Small intestine (tissue), 7 donors: ENCODE data around the gene PIN1. TPM values are rescaled to one million over a fixed set of nuclear protein-coding genes. Genes with fewer than 3 reads are reported as not detected.

Source experiments
- DNase-seq, 2 donors: peaks; one replicate each; pipeline versions ENCODE4 v3.0.0 to v3.0.0-alpha.2; 2013
- FAIRE-seq: peaks from 2 replicates; lab custom pipeline; 2012; peaks lifted over from hg19 to GRCh38; lab: Jason Lieb, UNC
- H3K27ac ChIP-seq, 3 donors: one replicate each; pipeline ENCODE4 v1.5.1; 2013; ENCODE audit warnings: low read length in 2 of 3, mild to moderate bottlenecking in 2 of 3, control low read depth in 1 of 3, inconsistent platforms in 1 of 3, low read depth in 1 of 3, moderate library complexity in 1 of 3
- H3K27me3 ChIP-seq, 3 donors: one replicate each; pipeline ENCODE4 v1.6.1; 2013; ENCODE audit warnings: low read length in 3 of 3, inconsistent platforms in 1 of 3; ENCODE audit not compliant: control insufficient read depth in 3 of 3, insufficient read depth in 3 of 3
- H3K36me3 ChIP-seq, 3 donors: one replicate each; pipeline ENCODE4 v1.6.1; 2013; ENCODE audit warnings: low read length in 3 of 3, inconsistent platforms in 1 of 3, low read depth in 1 of 3, mild to moderate bottlenecking in 1 of 3, moderate library complexity in 1 of 3; ENCODE audit not compliant: control insufficient read depth in 3 of 3, insufficient read depth in 2 of 3
- H3K4me1 ChIP-seq, 3 donors: one replicate each; pipeline ENCODE4 v1.6.1; 2013; ENCODE audit warnings: low read length in 2 of 3, inconsistent platforms in 1 of 3, low read depth in 1 of 3, mild to moderate bottlenecking in 1 of 3, moderate library complexity in 1 of 3; ENCODE audit not compliant: control insufficient read depth in 3 of 3, insufficient read depth in 2 of 3
- H3K4me3 ChIP-seq, 3 donors: one replicate each; pipeline ENCODE4 v1.5.1; 2013; ENCODE audit warnings: low read length in 3 of 3, control low read depth in 1 of 3, inconsistent platforms in 1 of 3, low read depth in 1 of 3, mild to moderate bottlenecking in 1 of 3, moderate library complexity in 1 of 3
- H3K9me3 ChIP-seq, 2 donors: one replicate each; pipeline ENCODE4 v1.6.1; 2013; ENCODE audit warnings: low read depth in 1 of 2, low read length in 1 of 2; ENCODE audit not compliant: control insufficient read depth in 2 of 2, insufficient read depth in 1 of 2
- WGBS, 3 donors: extraction: QIAGEN DNeasy Blood & Tissue Kit; methylation state at CpG; one replicate each; pipeline ENCODE4 v1.1.7; 2013; 5-methylcytosine and 5-hydroxymethylcytosine counted together
- polyA plus RNA-seq, 4 donors: library from polyadenylated mRNA; stranded (reverse) in 3 of 4; unstranded in 1 of 4; fragments of 200-250 nt in 3 of 4; fragments of 120-200 nt in 1 of 4; gene quantifications; one replicate each; pipeline versions ENCODE4 v1.2.1 to v1.2.3, GENCODE V29; 2013
- donor health status: healthy with polysubstance abuse.
- donor health status: control.
- donor health status: control.
- donor health status: Bipolar disorder and iron deficiency.
- donor health status: healthy.

Gene PIN1
- polyA plus RNA-seq, 4 donors = 42.5 to 109 (median 82.5) TPM

DNA sequence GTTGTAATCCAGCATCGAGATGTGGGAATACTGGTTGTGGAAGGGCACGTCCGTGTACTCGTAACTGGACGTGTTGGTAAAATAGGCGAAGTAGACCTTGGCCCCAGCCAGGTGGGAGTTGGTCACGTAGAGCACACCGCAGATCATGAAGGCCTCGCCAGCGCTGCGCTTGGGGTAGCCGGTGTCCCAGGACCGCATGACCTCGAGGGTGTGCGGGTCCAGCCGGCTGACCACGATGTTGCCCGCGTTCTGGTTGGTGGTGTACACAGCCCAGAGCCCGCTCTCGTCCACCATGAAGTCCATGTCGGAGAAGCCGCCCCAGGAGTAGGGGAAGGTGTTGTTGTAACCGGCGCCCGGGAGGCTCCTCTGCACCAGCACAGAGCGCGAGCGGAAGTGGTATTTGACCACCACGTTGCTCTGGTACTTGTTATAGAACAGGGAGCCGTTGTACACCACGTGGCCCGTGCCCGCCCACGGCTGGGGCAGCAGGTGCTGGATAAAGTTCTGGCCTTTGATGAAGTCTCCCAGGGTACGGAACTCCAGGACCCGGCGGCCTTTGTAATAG is 19.2 kb downstream of the PIN1 start:
- peaks cover 0 to 3% of the 10 kb centered on the region in 2 donors for H3K9me3 ChIP-seq
- FAIRE-seq = no peak
- no peaks in the 10 kb centered on the region for H3K4me1 ChIP-seq

DNA sequence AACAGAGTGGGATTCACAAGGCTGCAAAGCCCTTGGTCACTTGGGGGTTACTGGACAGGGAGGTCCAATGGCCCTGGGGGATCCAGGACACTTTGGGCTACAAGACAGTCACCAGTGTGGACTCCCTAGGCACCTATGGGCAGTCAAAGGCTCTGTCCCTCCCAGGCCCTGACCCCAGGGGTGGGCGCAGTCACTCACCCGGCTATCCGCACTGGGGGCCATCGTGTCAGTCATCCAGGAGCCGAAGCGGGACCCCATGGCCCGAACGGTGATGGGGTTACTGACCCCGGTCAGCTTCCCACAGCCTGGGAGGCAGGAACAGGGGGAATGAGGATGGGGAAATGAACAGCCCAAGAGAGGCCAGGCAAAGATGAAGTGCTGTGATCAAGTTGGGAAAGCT is 21.5 kb downstream of the PIN1 start:
- FAIRE-seq = no peak
- 94 to 96% (median 96%) methylated on average over 9 of the region's 9 CpGs for WGBS, 3 donors
- no peak for DNase-seq
- H3K36me3 ChIP-seq = peaks cover 0 to 3% (median 0%) of the 10 kb centered on the region in 3 donors
- no peak overlapping the region for H3K4me3 ChIP-seq
- H3K4me1 ChIP-seq = no peaks in the 10 kb centered on the region
- no peak overlapping the region for H3K27ac ChIP-seq
- peaks cover 0 to 3% of the 10 kb centered on the region in 2 donors for H3K9me3 ChIP-seq
- H3K27me3 ChIP-seq = no peaks in the 10 kb centered on the region

More for the DNA sequence above, 19.2 kb downstream of the PIN1 start:
- Histone ChIP-seq H3K36me3 (peaks cover 0 to 17% (median 4%) of the 10 kb centered on the region in 3 donors), H3K4me3 (no peak overlapping the region), H3K27ac (no peak overlapping the region), H3K27me3 (no peaks in the 10 kb centered on the region)
- WGBS, 3 donors = 95 to 97% (median 97%) methylated on average over 38 of the region's 38 CpGs
- no peak for DNase-seq

DNA sequence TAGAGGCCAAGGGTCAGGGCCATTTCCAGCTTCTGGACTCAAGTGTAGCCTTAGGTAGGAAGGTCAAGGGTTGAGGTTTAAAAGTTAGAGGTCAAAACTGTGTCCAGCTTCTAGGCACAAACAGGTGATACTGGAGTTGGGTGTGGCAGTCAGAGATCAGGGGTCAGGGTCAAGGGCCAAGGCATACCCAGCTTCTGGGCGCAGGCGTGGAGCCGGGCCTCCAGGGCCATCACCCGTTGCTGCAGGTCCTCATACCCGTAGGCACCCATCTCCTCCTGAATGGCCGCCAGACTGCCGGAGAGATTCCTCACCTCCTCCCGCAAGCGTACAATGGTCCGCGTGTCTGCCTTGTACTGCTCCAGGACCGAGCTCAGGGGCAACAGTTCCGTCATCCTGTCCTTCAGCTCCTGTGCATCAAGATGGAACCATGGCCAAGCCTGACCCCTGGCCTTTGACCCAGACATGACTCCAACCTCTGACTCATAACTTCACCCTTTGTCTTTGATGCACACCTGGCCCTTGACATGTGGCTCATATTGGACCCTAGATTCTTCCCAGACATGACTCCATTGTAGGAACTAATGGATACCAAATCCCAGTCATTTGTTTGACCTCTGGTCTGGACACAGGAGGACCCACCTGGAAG is 22.1 kb downstream of the PIN1 start:
- Histone ChIP-seq H3K27ac (peak overlapping the region in 2 of 3 donors; percentile 35 to 75), H3K27me3 (no peaks in the 10 kb centered on the region), H3K4me3 (no peak overlapping the region), H3K4me1 (no peaks in the 10 kb centered on the region), H3K9me3 (peaks cover 0 to 3% of the 10 kb centered on the region in 2 donors), H3K36me3 (no peaks in the 10 kb centered on the region)
- FAIRE-seq = no peak
- no peak for DNase-seq
- 90 to 94% (median 92%) methylated on average over 9 to 13 of the region's 13 CpGs for WGBS, 3 donors

DNA sequence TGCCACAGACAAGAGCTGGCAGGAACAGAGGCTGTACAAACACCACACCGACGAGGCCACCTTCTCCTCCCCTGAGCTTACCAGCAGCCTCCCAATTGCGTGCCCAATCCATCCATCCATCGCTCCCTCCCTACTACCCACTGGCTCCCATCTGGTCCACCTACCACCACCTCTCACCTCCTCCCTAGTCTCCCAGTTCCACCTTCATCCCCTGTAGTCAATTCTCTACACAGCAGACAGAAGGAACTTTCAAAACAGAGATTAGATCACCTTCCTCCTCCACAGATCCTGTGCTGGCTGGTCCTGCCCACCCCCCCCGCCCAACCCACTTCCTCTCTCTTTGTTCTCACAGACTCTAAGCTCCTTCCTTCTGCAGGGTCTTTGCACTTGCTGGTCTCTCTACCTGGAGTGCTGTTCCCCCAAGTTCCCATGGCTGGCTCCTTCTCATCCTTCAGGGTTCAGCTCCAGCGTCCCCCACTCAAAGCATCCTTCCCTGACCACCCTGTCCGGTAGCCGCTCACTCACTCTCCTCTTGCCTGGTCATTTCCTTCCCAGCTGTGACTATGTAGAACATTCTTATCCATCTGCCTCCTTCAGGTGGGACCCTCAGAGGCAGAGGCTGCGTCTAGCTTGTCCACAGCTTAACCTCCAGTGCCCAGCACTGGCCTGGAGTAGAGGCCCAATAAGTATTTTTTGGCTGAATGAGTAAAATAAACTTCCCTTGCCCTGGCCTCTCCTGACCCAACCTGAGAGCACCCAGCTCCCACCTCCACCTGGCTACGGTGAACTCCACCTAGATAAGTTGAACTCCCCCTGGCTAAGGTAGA is 23.0 kb downstream of the PIN1 start:
- Histone ChIP-seq H3K27me3 (no peaks in the 10 kb centered on the region), H3K27ac (peak overlapping the region in 2 of 3 donors; percentile 35 to 75), H3K36me3 (no peaks in the 10 kb centered on the region), H3K4me3 (no peak overlapping the region), H3K9me3 (peaks cover 0 to 3% of the 10 kb centered on the region in 2 donors), H3K4me1 (no peaks in the 10 kb centered on the region)
- 62 to 87% (median 76%) methylated on average over 9 to 10 of the region's 10 CpGs for WGBS, 3 donors
- DNase-seq (peak in 1 of 2 donors; percentile 39), FAIRE-seq (no peak)

DNA sequence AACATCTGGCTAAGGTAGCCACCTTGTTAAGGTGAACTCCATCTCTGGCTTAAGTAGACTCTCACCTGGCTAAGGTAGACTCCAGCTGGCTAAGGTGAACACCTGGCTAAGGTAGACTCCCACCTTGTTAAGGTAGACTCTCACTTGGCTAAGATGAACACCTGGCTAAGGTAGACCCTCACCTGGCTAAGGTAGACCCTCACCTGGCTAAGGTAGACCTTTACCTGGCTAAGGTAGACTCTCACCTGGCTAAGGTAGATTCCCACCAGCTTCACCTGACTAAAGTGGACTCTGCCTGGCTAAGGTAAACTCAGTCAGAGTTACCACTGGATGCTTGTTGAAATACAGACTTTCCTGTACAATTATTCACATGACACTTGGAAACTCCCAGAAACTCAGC is 23.6 kb downstream of the PIN1 start:
- DNase-seq (no peak), FAIRE-seq (no peak)
- Histone ChIP-seq H3K4me3 (no peak overlapping the region), H3K9me3 (peaks cover 0 to 3% of the 10 kb centered on the region in 2 donors), H3K27ac (peak overlapping the region in 2 of 3 donors; percentile 7 to 62), H3K36me3 (no peaks in the 10 kb centered on the region), H3K27me3 (no peaks in the 10 kb centered on the region), H3K4me1 (no peaks in the 10 kb centered on the region)

DNA sequence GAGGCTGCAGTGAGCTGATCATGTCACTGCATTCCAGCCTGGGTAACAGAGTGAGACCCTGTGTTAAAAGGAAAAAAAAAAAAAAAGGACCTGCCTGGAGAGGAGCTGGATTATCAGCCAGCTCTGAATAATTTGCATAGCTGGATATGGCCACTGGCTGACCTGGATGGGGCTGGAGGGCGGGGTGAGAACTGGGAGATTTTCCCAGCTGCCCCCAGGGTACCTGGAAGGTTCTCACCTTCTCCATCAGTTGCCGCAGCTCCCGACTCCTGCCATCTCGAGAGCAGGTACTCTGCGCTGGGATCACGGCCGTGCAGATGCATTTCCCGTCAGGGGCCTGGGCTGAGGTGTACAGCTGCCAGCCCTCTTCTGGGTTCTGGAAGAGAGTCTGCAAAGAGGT is 25.3 kb downstream of the PIN1 start:
- Histone ChIP-seq H3K9me3 (no peaks in the 10 kb centered on the region), H3K36me3 (no peaks in the 10 kb centered on the region), H3K4me1 (no peaks in the 10 kb centered on the region), H3K4me3 (no peak overlapping the region), H3K27me3 (no peaks in the 10 kb centered on the region), H3K27ac (no peak overlapping the region)
- WGBS, 3 donors = 86 to 91% (median 89%) methylated on average over 8 of the region's 8 CpGs
- no peak for FAIRE-seq
- no peak for DNase-seq

DNA sequence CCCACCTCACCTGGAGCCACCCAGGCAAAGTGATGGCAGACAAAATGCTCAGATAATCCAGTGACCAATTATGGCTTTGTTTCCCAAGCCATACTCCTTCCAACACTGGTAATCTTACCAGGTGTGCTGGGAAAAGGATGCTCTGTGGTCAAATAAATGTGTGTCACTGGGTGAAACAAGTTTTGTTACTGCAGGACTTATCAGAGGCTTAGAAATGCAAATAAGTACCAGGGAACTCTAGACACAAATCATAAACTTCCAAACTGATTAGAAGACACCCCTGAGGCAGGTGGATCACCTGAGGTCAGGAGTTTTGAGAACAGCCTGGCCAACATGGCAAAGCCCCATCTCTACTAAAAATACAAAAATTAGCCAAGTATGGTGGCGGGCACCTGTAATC is 26.4 kb downstream of the PIN1 start:
- Histone ChIP-seq H3K4me1 (no peaks in the 10 kb centered on the region), H3K36me3 (no peaks in the 10 kb centered on the region), H3K27me3 (no peaks in the 10 kb centered on the region), H3K4me3 (no peak overlapping the region), H3K9me3 (no peaks in the 10 kb centered on the region), H3K27ac (no peak overlapping the region)
- WGBS, 3 donors = 90 to 100% (median 92%) methylated on average over 1 of the region's 1 CpG
- FAIRE-seq (no peak), DNase-seq (no peak)

DNA sequence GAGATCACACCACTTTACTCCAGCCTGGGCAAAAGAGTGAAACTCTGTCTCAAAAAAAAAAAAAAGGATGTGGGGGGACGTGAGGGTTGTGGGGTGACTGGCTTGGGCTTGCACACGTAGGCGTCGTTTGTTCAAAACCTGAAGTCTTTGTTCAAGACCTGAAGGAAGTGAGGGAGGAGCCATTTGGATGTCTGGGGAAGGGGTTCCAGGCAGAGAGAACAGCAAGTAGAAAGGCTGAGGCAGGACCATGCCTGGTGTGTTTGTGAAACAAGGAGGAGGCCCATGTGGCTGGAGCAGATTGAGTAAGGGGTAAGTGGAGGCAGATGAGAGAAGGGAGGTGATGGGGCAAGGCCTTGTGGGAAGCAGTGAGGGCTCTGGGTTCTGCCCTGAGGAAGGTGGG is 27.8 kb downstream of the PIN1 start:
- FAIRE-seq (no peak), DNase-seq (peak in 1 of 2 donors; percentile 52)
- WGBS, 3 donors = 63 to 68% (median 63%) methylated on average over 4 of the region's 4 CpGs

More for the DNA sequence above, 27.8 kb downstream of the PIN1 start:
- H3K36me3 ChIP-seq = no peaks in the 10 kb centered on the region
- peak overlapping the region in 2 of 3 donors; percentile 24 to 64 for H3K27ac ChIP-seq
- no peaks in the 10 kb centered on the region for H3K9me3 ChIP-seq
- peak overlapping the region in 1 of 3 donors; percentile 11 for H3K4me3 ChIP-seq
- H3K27me3 ChIP-seq = no peaks in the 10 kb centered on the region
- no peaks in the 10 kb centered on the region for H3K4me1 ChIP-seq
